Measurements from ENCODE around the gene NAV2.

DNA sequence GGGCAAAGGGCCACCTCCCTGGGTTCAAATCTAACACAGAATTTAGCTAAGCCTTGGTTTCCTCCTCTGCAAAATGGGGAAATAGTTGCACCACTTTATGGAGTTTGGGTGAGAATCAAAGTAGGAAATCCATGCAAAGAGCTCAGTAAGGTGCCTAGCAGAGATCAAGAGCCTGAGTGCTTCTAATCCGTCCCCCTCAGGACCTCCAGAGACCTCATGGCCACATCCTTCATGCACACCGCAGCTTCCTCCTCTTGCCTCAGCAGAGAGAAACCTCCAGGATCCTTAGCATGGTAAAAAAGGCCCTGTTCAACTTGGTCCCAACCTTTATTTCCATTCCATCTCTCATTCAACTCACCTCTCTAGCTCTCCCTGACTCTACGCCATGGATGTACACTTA is 37.8 kb upstream of the NAV2 start:
- TF ChIP-seq, protein P1, sequence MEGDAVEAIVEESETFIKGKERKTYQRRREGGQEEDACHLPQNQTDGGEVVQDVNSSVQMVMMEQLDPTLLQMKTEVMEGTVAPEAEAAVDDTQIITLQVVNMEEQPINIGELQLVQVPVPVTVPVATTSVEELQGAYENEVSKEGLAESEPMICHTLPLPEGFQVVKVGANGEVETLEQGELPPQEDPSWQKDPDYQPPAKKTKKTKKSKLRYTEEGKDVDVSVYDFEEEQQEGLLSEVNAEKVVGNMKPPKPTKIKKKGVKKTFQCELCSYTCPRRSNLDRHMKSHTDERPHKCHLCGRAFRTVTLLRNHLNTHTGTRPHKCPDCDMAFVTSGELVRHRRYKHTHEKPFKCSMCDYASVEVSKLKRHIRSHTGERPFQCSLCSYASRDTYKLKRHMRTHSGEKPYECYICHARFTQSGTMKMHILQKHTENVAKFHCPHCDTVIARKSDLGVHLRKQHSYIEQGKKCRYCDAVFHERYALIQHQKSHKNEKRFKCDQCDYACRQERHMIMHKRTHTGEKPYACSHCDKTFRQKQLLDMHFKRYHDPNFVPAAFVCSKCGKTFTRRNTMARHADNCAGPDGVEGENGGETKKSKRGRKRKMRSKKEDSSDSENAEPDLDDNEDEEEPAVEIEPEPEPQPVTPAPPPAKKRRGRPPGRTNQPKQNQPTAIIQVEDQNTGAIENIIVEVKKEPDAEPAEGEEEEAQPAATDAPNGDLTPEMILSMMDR (IDR thresholded peaks at IDR 0.05) = no peak
- TF ChIP-seq POLR2A (IDR thresholded peaks at IDR 0.05) = no peak

Data from body of pancreas (tissue), 4 donors.